NCI-H2171 (cell line): ENCODE data around the gene TTLL5.
A peak's percentile ranks its signal among the peaks of the same experiment; 100 is the strongest.

Experiments used
- DNase-seq: peaks from one replicate; lab custom pipeline; 2025; lab: John Stamatoyannopoulos, UW

The TTLL5 gene, protein sequence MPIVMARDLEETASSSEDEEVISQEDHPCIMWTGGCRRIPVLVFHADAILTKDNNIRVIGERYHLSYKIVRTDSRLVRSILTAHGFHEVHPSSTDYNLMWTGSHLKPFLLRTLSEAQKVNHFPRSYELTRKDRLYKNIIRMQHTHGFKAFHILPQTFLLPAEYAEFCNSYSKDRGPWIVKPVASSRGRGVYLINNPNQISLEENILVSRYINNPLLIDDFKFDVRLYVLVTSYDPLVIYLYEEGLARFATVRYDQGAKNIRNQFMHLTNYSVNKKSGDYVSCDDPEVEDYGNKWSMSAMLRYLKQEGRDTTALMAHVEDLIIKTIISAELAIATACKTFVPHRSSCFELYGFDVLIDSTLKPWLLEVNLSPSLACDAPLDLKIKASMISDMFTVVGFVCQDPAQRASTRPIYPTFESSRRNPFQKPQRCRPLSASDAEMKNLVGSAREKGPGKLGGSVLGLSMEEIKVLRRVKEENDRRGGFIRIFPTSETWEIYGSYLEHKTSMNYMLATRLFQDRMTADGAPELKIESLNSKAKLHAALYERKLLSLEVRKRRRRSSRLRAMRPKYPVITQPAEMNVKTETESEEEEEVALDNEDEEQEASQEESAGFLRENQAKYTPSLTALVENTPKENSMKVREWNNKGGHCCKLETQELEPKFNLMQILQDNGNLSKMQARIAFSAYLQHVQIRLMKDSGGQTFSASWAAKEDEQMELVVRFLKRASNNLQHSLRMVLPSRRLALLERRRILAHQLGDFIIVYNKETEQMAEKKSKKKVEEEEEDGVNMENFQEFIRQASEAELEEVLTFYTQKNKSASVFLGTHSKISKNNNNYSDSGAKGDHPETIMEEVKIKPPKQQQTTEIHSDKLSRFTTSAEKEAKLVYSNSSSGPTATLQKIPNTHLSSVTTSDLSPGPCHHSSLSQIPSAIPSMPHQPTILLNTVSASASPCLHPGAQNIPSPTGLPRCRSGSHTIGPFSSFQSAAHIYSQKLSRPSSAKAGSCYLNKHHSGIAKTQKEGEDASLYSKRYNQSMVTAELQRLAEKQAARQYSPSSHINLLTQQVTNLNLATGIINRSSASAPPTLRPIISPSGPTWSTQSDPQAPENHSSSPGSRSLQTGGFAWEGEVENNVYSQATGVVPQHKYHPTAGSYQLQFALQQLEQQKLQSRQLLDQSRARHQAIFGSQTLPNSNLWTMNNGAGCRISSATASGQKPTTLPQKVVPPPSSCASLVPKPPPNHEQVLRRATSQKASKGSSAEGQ (N-terminal part only)

DNA sequence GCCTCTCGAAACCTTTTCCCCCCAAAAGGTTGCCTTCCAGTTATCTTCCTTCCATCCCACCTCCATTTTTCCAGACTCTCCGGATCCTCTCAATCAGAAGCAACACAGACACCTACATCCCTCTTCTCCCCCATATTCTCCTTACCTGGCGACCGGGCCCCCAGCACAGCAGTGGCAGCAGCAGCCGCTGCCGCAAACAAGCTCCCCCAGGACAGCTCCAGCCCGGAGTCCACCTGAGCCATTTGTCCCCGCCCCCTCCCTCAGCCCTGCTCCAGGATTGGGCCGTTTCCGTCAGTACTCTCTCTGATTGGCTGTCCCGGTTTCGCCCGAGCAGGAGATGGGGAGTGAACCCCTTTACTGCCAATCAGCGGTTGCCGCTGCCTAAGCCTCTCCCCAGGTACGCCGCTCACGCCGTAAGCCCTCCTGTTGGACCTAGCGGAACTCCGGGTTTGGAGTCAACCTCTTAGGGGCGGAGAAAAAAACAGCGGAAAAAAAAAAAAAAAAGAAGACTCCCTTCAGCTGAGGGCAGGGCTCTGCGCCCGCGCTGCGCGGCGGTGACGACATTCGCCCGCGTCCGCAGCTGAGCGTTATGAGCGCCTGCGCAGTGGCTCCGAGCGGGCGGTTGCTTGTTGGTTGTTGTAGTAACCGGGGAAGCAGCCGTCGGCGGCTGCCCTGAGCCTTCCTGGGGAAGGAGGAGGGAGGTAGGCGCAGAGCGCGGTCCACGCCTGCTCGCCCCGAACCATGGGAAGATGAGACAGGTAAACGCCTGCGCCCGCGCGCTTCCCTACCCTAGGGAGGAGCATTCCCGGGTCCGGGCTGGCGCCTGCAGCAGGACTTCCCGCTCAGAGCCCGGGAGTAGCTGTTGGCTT, at the start of gene TTLL5, which contains the start of gene ERG28:
TTLL5 (plus strand) TSS at position 617 of the 869 bp plus-strand sequence. CDS start 1,904 bp downstream, outside the sequence.
ERG28 (minus strand) TSS at position 247 of the 869 bp plus-strand sequence. CDS start 3,374 bp downstream, outside the sequence.
- DNase-seq, result peak; percentile 99

DNA sequence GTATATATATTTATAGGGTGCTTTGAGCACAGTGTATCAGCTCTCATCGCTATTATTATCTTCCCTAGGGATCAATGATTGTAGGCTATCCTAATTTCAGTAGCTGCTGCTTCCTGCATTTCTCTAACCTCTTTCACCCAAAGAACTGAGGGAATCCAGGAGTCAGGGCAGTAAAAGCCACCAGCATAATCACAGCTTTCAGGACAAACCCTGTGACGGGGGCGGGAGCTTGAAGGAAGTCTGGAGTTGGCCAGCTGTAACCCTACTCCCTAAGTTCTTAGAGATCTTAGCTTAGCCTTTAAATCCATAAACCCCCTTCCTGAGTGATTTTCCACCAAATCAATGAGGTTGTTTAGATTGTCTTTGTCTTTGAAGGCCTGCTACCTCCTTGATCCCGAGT, 48.9 kb upstream of the TTLL5 start:
- DNase-seq, result no peak

DNA sequence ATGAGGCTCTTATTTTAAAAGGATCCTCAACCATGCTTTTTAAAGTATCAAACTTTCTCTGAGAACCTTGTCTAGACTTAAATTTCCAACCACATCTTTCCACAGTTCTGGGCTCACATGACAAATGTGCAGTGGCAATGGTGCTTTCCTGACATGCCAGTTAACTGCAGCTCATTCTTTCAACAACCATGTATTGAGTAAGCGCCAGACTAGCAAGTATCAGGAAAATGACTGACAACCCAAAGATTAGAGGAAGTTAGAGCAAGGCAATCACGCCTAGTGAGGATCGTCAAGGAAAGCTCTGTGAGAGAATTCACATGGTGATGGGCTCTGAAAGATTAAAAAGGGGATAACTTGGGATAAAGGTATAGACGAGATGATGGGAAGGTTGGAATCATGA, 46.9 kb upstream of the TTLL5 start:
- DNase-seq, result no peak

DNA sequence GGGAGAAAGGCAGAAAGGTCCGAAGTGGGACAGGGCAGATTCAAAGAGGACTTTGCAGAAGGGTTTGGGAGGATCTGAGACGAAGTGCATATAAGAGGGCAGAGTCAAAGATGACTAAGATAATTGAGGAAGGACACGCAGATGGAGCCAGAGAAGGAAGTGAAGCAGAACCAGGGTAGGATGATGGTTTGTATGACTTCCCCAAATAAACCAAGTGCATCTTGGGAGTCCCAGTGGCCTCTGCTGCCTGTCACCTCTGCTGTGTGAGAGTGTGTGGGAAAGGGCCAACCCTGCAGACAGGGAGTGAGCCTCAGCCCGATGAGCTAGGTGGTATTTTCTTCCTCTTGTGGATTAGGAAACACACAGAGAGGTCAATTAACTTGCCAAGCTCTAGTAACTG, 45.8 kb upstream of the TTLL5 start:
- DNase-seq, result no peak

DNA sequence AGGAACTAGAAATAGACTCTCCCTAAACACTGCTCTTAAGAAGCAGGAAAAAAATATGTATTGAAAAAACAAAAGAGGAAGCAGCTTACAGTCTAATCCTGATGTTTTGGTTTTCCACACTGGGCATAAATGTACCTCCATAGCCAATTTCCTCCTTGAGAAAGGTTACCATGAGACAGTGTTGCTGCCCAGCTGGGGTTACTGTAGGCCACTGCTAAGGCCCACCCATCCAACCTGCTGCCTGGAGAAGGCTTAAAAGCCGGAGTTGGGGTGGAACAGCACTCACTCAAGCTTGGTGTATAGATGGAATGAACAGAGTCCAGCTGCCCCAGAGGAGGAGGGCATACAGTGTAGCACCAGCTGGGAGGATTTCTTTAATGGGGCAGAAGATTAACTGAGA, 41.5 kb upstream of the TTLL5 start:
- DNase-seq, result no peak

DNA sequence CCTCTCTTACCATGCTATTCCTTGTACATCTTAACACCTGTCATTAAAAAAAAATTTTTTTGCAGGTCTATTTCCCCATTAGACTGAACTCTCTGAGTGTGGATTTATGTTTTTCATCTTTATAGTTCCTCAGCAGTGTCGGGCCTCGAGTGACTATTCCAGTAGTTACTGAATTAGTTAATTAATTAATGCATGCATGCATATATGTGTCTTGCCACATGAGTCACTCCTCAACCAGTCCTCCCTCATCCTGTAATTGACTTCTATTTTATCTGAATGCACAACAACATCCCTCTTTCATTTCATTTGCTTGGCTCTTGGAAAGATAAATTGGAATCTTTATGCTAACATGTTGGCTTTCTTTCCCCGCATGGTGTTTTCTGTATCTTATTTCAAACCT, 36.0 kb upstream of the TTLL5 start:
- no peak for DNase-seq

DNA sequence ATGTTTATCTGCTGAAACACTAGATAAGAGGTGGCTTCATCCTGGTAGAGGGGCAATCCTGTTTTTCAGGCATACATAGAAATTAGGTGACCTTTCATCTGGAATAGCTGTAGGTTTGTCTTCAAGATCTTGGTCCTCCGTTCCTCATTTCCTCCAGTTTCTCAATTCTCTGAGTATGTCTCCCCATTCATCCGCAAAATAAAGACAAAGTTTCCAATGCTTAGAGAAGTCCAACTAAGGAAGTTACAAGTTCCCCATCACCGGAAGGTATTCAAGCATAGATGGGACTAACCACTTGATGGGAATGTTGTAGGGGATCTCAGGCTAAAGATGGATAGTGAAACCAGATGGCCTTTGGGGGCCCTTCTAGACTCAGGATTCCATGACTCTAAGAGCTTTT, 34.6 kb upstream of the TTLL5 start:
- no peak for DNase-seq

DNA sequence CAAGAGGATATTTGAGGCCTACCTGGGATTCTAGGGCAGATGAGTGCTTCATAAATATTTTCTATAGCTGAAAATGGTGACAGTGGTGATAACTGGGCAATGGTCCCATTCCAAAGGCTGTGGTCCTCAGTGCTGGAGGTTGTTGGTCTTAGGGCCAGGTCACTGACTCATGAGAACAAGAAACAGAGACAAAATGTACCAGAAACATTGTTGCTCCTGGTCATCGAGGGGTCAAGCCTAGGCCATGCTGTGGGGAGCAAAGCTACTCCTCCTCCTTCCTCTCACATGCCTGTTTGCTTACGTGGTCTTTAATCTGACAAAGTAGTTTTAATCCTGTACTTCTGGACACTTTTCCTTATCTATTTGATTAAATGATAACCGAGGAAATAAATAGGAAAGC, 34.2 kb upstream of the TTLL5 start:
- no peak for DNase-seq

DNA sequence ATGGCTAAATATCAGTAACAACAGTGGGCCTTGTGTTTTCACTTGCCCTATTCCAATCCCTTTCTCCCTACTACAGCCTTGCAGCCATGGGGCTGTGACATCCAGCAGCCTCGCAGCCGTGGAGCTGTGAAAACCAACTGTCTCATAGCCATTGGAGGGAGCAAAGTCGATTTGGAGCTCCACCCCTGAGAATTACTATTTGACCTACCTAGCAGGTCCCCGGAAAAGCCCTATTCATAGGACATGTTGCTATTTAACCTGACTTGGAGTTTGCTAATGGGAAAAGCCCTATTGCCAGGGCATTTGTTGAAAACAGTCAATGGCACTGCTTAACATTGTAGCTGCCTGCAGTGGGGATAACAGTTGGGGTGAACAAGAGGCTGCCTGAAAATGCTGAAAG, 33.6 kb upstream of the TTLL5 start:
- no peak for DNase-seq

DNA sequence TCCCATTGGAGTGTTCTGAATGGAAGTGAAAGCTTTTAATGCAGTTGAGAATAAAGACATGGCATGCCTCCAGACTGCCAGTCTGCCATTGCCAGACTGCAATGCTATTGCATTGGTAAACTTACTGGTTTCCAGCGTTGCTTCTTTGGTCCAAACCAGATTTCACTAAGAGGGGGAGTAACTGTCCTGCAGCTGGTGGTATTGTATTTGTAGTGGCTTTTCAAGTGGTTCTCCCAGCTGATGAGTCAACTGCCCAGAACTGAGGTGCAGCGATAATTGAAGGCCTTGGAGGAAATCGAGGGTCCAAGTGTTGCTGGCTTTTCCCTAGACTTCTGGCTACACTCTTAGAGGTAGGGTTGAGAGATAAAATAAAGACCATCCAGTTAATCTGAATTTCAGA, 32.2 kb upstream of the TTLL5 start:
- no peak for DNase-seq

DNA sequence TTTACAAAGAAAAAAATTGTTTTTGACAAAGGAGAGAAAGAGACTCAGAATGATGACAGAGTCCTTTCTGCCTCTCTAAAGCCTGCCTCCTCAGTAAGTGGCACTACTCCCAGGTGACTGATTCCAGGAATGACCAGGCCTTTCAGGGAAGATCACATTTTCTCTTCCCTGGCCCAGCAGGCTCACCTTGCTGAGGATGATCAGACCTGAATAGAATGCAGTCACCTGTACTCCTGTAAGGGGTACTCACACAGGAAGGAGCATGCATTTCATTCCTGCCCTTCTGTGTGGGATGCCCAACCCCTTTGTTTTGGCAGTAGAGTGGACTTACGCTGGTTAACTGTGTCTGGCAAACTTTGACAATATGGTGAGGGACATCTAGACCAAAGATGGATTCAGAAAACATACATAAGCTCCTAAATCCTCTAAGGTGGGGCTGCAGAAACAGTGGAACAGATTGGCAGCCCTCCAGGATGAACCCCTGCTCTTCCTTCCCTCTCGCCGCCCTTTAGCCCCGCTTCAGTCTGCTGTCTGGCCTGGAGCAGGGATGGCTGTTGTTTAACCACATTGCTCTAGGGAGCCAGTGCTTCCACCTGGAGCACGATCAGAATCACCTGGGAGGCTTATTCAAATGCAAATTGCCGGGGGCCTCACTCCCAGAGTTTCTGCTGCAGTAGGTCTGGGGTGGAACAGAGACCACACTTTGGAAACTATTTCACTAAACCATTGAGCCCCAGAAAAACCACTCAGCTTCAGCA, 30.2 kb upstream of the TTLL5 start:
- DNase-seq, result no peak

DNA sequence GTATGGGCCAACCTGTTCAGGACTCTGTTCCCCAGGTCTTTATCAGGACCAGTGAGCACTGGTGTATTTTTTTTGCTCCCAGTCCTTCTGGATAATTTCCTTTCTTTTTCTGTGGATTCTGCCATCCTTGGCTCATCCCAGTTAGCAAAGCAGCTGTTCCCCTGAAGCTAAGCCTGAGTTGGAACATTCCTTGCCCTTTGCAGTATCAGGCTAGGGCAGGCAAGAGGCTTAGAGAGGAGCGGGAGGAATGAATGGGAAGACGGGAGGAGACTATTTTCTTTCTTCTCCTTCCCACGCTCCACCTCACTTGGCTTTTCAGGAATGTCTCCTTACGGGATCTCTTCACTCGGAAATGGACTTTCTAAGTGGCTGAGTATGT, 29.6 kb upstream of the TTLL5 start:
- no peak for DNase-seq

DNA sequence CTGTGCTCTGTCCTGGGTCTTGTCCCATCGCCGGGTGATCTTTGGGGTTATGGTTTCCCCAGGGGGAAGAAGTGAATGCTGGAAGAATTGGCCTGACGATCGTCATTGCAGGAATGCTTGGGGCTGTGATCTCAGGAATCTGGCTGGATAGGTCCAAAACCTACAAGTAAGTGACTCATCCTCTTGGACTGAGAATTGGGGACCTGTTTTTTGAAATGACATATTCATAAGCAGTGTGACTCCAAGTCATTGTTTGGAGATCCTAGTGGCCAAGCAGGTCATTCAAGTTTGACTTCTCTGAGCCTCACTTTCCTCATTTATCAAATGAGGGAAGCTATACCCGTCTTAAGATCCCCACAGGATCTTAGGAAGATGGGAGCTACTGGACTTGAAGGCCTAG, 26.2 kb upstream of the TTLL5 start:
- no peak for DNase-seq

DNA sequence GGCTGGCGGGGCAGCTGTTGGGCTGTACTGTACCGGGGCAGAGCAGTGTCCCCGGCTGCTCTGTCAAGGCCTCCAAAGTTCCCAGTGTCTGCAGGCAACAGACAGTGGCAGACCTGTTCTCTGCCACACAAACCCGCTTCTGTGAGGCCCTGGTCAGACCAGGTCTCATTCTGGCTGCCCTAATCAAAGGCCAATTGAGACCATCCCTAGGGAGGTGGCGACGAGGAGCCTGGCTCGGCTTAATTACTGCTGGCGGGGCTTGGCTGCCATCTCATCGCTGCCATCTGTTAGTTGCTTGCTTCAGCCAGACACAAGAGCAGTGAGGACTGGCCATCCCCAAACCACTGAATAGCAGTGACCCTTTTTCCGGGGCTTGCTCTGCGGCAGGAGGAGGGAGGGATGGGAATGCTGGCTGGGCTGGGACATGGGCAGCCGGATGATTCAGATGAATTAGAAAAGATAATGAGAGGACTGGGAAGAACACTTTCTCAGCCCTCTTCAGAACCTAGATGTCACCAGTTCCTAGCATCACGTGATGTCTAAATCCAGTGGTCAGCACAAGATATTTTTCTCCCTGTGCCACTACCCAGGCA, 24.9 kb upstream of the TTLL5 start:
- peak; percentile 18 for DNase-seq

DNA sequence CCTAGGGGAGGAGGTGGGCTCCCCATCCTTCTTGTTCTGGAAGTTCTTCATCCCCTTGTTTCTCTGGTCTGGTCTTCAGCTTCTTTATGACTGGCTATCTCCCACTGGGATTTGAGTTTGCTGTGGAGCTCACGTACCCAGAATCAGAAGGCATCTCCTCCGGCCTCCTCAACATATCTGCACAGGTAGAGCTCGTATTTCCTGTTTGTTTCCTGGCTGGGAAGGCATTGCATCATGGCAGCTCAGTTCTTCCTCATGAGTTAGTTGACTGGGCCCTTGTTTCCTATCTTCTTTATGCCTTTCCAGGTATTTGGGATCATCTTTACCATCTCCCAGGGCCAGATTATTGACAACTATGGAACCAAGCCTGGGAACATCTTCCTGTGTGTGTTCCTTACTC, 20.2 kb upstream of the TTLL5 start:
- no peak for DNase-seq

DNA sequence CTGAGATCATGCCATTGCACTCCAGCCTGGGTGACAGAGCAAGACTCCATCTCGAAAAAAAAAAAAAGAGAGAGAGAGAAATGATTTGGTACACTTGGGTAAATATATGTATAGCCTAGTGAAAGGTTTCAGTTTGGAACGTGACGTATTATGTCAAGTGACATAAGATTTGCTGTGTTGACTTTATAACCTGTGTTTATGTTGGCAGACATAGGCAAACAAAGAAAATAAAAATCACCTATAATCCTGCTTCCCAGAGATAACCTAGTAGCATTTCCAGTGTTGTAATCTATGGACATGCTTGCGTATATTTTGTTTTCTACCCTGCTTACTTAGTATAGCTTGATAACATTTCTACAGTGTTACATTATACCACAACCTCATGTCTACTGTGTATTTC, 17.1 kb upstream of the TTLL5 start:
- no peak for DNase-seq

DNA sequence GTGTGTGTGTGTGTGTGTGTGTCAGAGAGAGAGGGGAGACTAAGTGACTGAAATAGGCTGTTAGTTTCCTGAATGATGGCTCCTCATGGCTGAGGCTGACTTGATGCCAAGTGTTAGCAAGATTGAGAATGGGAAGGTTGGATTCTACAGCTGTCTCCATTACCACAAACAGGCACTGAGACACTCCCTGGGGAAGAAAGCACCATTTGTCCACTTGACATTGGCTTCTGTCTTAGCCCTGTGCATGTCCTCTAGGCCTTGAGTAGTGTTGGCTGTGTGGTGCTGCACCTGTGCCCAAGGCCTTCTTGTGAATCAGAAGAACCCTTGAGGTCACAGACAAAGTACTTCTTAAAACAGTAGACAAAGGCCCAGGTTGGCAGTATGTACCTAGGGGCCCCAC, 16.0 kb upstream of the TTLL5 start:
- no peak for DNase-seq

DNA sequence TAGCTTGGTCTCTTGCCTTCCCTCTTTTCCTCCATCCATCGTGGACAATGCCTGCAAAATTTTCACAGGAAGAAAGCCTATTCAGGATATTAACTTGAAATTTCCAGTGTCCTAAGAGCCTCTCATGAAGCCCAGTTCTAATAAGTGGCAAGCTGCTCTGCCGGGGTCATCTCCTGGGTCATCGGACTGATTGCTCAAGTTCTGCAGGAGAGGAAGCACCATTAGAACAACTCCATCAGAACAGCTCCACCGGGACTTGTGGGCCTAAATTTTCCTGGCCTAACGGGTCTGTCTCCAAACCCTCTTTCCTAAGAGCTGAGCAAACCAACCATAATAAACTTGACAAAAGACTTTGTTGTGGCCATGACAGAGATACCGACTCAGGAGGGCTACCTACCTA, 14.3 kb upstream of the TTLL5 start:
- DNase-seq, result no peak

DNA sequence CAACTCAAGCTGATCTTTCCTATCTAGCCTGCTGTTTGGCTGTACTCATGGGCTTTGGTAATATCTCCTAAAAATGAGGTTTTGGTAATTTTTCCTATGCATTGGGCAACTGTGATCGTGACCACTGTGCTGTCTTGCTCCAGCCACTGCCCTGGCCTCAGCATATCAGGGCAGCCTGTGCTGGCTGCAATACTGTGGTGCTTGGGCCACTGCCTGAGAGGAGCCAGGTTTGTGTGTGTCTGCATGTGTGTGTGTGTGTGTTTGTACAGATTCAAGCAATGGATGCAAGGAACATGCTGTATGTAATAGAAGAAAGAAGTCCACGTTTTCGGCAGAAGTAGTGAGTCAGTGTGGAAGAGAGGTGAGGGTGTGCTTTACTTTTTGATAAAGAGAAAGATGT, 13.4 kb upstream of the TTLL5 start:
- DNase-seq, result no peak
